Ishikawa (cell line): ENCODE data around the gene HSD3B2.

Experiments
- CEBPB ChIP-seq: IDR thresholded peaks from 2 replicates; pipeline ENCODE4 v1.6.1; 2012
- CREB1 ChIP-seq: IDR thresholded peaks from 2 replicates; pipeline ENCODE4 v1.6.1; 2012; ENCODE audit warnings: low read depth
- EGR1 ChIP-seq: IDR thresholded peaks from 2 replicates; pipeline ENCODE4 v1.6.1; 2012
- EP300 ChIP-seq: IDR thresholded peaks from 2 replicates; pipeline ENCODE4 v1.6.1; 2012; ENCODE audit warnings: borderline replicate concordance
- FOXM1 ChIP-seq: IDR thresholded peaks from 2 replicates; pipeline ENCODE4 v1.6.1; 2012; ENCODE audit warnings: low read depth, borderline replicate concordance
- MAX ChIP-seq: IDR thresholded peaks from 2 replicates; pipeline ENCODE4 v1.6.1; 2012
- NFIC ChIP-seq: IDR thresholded peaks from 2 replicates; pipeline ENCODE4 v1.6.1; 2012
- RAD21 ChIP-seq: IDR thresholded peaks from 2 replicates; pipeline ENCODE4 v1.6.1; 2012; ENCODE audit warnings: low read depth
- TAF1 ChIP-seq: IDR thresholded peaks from 2 replicates; pipeline ENCODE4 v1.6.1; 2012; ENCODE audit warnings: low read depth, mild to moderate bottlenecking
- TCF12 ChIP-seq: IDR thresholded peaks from 2 replicates; pipeline ENCODE4 v1.6.1; 2012; ENCODE audit warnings: low read depth
- TEAD4 ChIP-seq: IDR thresholded peaks from 2 replicates; pipeline ENCODE4 v1.6.1; 2012
- YY1 ChIP-seq: IDR thresholded peaks from 2 replicates; pipeline ENCODE4 v1.6.1; 2012; ENCODE audit warnings: low read depth
- ZBTB7A ChIP-seq: IDR thresholded peaks from 2 replicates; pipeline ENCODE4 v1.6.1; 2012; ENCODE audit warnings: low read depth
- TF ChIP-seq, protein P1 (sequence below): IDR thresholded peaks from 2 replicates; pipeline ENCODE4 v1.6.1; 2012
- TF ChIP-seq, protein P2 (sequence below): IDR thresholded peaks from 2 replicates; pipeline ENCODE4 v1.6.1; 2012; ENCODE audit warnings: low read depth, mild to moderate bottlenecking

Gene HSD3B2

GRCh38 chr1:119472080-119472818 is 57.3 kb downstream of the HSD3B2 start:
- no peak for TF ChIP-seq ZBTB7A
- TF ChIP-seq TEAD4 = no peak
- no peak for TF ChIP-seq EP300
- no peak for TF ChIP-seq NFIC
- no peak for TF ChIP-seq FOXM1
- no peak for TF ChIP-seq EGR1
- TF ChIP-seq TCF12 = no peak
- no peak for TF ChIP-seq CREB1
- TF ChIP-seq CEBPB = no peak
- no peak for TF ChIP-seq RAD21
- no peak for TF ChIP-seq YY1
- TF ChIP-seq, protein P1, sequence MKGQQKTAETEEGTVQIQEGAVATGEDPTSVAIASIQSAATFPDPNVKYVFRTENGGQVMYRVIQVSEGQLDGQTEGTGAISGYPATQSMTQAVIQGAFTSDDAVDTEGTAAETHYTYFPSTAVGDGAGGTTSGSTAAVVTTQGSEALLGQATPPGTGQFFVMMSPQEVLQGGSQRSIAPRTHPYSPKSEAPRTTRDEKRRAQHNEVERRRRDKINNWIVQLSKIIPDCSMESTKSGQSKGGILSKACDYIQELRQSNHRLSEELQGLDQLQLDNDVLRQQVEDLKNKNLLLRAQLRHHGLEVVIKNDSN = no peak
- TF ChIP-seq TAF1 = no peak
- TF ChIP-seq, protein P2, sequence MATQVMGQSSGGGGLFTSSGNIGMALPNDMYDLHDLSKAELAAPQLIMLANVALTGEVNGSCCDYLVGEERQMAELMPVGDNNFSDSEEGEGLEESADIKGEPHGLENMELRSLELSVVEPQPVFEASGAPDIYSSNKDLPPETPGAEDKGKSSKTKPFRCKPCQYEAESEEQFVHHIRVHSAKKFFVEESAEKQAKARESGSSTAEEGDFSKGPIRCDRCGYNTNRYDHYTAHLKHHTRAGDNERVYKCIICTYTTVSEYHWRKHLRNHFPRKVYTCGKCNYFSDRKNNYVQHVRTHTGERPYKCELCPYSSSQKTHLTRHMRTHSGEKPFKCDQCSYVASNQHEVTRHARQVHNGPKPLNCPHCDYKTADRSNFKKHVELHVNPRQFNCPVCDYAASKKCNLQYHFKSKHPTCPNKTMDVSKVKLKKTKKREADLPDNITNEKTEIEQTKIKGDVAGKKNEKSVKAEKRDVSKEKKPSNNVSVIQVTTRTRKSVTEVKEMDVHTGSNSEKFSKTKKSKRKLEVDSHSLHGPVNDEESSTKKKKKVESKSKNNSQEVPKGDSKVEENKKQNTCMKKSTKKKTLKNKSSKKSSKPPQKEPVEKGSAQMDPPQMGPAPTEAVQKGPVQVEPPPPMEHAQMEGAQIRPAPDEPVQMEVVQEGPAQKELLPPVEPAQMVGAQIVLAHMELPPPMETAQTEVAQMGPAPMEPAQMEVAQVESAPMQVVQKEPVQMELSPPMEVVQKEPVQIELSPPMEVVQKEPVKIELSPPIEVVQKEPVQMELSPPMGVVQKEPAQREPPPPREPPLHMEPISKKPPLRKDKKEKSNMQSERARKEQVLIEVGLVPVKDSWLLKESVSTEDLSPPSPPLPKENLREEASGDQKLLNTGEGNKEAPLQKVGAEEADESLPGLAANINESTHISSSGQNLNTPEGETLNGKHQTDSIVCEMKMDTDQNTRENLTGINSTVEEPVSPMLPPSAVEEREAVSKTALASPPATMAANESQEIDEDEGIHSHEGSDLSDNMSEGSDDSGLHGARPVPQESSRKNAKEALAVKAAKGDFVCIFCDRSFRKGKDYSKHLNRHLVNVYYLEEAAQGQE = no peak
- no peak for TF ChIP-seq MAX
